WTC11 (cell line): ENCODE results near the gene USP34.

Source experiments
- ATF1 ChIP-seq: sonication (generic); formaldehyde crosslinking; IDR thresholded peaks from 2 replicates; pipeline ENCODE4 v1.8.1; 2023; ENCODE audit warnings: mild to moderate bottlenecking, moderate library complexity, missing genetic modification reagents
- CREM ChIP-seq: sonication (generic); formaldehyde crosslinking; IDR thresholded peaks from 2 replicates; pipeline ENCODE4 v1.8.1; 2022; ENCODE audit warnings: mild to moderate bottlenecking, missing genetic modification reagents, moderate library complexity
- FOXK1 ChIP-seq: sonication (generic); formaldehyde crosslinking; IDR thresholded peaks from 2 replicates; pipeline ENCODE4 v1.8.0; 2022; ENCODE audit warnings: mild to moderate bottlenecking, moderate library complexity, missing genetic modification reagents
- FOXP1 ChIP-seq: sonication (generic); formaldehyde crosslinking; IDR thresholded peaks from 2 replicates; pipeline ENCODE4 v1.8.0; 2022; ENCODE audit warnings: missing genetic modification reagents, mild to moderate bottlenecking, moderate library complexity, borderline replicate concordance
- NR2C2 ChIP-seq: sonication (generic); formaldehyde crosslinking; IDR thresholded peaks from 2 replicates; pipeline ENCODE4 v1.8.0; 2022; ENCODE audit warnings: mild to moderate bottlenecking, missing genetic modification reagents
- NR3C1 ChIP-seq: sonication (generic); formaldehyde crosslinking; conservative IDR thresholded peaks from 2 replicates; pipeline ENCODE4 v1.8.1; 2023; ENCODE audit warnings: low read depth, mild to moderate bottlenecking, missing genetic modification reagents
- SMAD3 ChIP-seq: sonication (generic); formaldehyde crosslinking; IDR thresholded peaks from 2 replicates; pipeline ENCODE4 v1.8.0; 2022; ENCODE audit warnings: missing genetic modification reagents, mild to moderate bottlenecking, borderline replicate concordance
- ZBTB21 ChIP-seq: sonication (generic); formaldehyde crosslinking; IDR thresholded peaks from 2 replicates; pipeline ENCODE4 v1.8.1; 2023; ENCODE audit warnings: mild to moderate bottlenecking, missing genetic modification reagents, borderline replicate concordance
- TF ChIP-seq, protein P1 (sequence below): fragments of 200-600 bp; IDR thresholded peaks from 2 replicates; pipeline ENCODE4 v1.8.0; 2022; ENCODE audit warnings: antibody characterized with exemption
- TF ChIP-seq, protein P2 (sequence below): sonication (generic); formaldehyde crosslinking; IDR thresholded peaks from 2 replicates; pipeline ENCODE4 v1.8.0; 2023; ENCODE audit warnings: missing genetic modification reagents
- TF ChIP-seq, protein P3 (sequence below): sonication (generic); formaldehyde crosslinking; IDR thresholded peaks from 2 replicates; pipeline ENCODE4 v1.8.1; 2023; ENCODE audit warnings: mild to moderate bottlenecking, missing genetic modification reagents, moderate library complexity
- TF ChIP-seq, protein P4 (sequence below): sonication (generic); formaldehyde crosslinking; IDR thresholded peaks from 2 replicates; pipeline ENCODE4 v1.8.1; 2022; ENCODE audit warnings: mild to moderate bottlenecking, missing genetic modification reagents, moderate library complexity, borderline replicate concordance
- TF ChIP-seq, protein P5 (sequence below): sonication (generic); formaldehyde crosslinking; IDR thresholded peaks from 2 replicates; pipeline ENCODE4 v1.8.1; 2022; ENCODE audit warnings: low read depth, missing genetic modification reagents, borderline replicate concordance
- TF ChIP-seq, protein P6 (sequence below): sonication (generic); formaldehyde crosslinking; IDR thresholded peaks from 2 replicates; pipeline ENCODE4 v1.8.0; 2022; ENCODE audit warnings: mild to moderate bottlenecking, missing genetic modification reagents

DNA sequence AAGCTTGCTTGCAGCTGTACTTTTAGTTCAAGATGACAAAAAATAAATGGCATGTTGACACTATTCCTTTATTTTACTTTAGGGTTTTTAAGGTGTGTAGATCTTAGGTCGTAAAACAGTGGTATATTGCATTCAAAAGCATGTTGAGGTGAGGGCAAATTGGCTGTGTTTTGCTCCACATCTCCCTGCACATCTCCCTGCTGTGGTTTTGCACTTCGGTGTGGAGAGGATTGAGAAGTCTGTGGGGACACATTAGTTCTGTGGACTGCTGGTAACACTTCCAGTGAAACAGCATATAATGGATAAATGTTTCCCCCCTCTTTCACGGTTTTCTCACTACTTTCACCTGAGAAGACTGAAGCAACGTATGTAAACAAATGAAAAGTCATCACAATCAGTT lies 283.8 kb downstream of the USP34 start:
- TF ChIP-seq NR2C2 (CRISPR knock-in tag): no peak
- TF ChIP-seq FOXK1 (CRISPR knock-in tag): no peak
- TF ChIP-seq, protein P1, sequence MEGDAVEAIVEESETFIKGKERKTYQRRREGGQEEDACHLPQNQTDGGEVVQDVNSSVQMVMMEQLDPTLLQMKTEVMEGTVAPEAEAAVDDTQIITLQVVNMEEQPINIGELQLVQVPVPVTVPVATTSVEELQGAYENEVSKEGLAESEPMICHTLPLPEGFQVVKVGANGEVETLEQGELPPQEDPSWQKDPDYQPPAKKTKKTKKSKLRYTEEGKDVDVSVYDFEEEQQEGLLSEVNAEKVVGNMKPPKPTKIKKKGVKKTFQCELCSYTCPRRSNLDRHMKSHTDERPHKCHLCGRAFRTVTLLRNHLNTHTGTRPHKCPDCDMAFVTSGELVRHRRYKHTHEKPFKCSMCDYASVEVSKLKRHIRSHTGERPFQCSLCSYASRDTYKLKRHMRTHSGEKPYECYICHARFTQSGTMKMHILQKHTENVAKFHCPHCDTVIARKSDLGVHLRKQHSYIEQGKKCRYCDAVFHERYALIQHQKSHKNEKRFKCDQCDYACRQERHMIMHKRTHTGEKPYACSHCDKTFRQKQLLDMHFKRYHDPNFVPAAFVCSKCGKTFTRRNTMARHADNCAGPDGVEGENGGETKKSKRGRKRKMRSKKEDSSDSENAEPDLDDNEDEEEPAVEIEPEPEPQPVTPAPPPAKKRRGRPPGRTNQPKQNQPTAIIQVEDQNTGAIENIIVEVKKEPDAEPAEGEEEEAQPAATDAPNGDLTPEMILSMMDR: no peak
- TF ChIP-seq, protein P2, sequence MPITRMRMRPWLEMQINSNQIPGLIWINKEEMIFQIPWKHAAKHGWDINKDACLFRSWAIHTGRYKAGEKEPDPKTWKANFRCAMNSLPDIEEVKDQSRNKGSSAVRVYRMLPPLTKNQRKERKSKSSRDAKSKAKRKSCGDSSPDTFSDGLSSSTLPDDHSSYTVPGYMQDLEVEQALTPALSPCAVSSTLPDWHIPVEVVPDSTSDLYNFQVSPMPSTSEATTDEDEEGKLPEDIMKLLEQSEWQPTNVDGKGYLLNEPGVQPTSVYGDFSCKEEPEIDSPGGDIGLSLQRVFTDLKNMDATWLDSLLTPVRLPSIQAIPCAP: no peak
- TF ChIP-seq, protein P3, sequence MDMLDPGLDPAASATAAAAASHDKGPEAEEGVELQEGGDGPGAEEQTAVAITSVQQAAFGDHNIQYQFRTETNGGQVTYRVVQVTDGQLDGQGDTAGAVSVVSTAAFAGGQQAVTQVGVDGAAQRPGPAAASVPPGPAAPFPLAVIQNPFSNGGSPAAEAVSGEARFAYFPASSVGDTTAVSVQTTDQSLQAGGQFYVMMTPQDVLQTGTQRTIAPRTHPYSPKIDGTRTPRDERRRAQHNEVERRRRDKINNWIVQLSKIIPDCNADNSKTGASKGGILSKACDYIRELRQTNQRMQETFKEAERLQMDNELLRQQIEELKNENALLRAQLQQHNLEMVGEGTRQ (CRISPR knock-in tag): no peak
- no peak for TF ChIP-seq NR3C1 (CRISPR knock-in tag)
- no peak for TF ChIP-seq ATF1 (CRISPR knock-in tag)
- TF ChIP-seq, protein P4, sequence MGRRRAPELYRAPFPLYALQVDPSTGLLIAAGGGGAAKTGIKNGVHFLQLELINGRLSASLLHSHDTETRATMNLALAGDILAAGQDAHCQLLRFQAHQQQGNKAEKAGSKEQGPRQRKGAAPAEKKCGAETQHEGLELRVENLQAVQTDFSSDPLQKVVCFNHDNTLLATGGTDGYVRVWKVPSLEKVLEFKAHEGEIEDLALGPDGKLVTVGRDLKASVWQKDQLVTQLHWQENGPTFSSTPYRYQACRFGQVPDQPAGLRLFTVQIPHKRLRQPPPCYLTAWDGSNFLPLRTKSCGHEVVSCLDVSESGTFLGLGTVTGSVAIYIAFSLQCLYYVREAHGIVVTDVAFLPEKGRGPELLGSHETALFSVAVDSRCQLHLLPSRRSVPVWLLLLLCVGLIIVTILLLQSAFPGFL (CRISPR knock-in tag): no peak
- TF ChIP-seq, protein P5, sequence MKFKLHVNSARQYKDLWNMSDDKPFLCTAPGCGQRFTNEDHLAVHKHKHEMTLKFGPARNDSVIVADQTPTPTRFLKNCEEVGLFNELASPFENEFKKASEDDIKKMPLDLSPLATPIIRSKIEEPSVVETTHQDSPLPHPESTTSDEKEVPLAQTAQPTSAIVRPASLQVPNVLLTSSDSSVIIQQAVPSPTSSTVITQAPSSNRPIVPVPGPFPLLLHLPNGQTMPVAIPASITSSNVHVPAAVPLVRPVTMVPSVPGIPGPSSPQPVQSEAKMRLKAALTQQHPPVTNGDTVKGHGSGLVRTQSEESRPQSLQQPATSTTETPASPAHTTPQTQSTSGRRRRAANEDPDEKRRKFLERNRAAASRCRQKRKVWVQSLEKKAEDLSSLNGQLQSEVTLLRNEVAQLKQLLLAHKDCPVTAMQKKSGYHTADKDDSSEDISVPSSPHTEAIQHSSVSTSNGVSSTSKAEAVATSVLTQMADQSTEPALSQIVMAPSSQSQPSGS (CRISPR knock-in tag): no peak
- TF ChIP-seq, protein P6, sequence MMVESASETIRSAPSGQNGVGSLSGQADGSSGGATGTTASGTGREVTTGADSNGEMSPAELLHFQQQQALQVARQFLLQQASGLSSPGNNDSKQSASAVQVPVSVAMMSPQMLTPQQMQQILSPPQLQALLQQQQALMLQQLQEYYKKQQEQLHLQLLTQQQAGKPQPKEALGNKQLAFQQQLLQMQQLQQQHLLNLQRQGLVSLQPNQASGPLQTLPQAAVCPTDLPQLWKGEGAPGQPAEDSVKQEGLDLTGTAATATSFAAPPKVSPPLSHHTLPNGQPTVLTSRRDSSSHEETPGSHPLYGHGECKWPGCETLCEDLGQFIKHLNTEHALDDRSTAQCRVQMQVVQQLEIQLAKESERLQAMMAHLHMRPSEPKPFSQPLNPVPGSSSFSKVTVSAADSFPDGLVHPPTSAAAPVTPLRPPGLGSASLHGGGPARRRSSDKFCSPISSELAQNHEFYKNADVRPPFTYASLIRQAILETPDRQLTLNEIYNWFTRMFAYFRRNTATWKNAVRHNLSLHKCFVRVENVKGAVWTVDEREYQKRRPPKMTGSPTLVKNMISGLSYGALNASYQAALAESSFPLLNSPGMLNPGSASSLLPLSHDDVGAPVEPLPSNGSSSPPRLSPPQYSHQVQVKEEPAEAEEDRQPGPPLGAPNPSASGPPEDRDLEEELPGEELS (CRISPR knock-in tag): no peak
- TF ChIP-seq SMAD3 (CRISPR knock-in tag): no peak
- no peak for TF ChIP-seq CREM (CRISPR knock-in tag)
- TF ChIP-seq FOXP1 (CRISPR knock-in tag): no peak
- TF ChIP-seq ZBTB21 (CRISPR knock-in tag): no peak
